Progenitor cell of endocrine pancreas (in vitro differentiated cells): ENCODE measurements around the gene TRPM3. TPM values are rescaled to one million over a fixed set of nuclear protein-coding genes. Genes with fewer than 3 reads are reported as not detected.

ENCODE experiments used
- DNase-seq: peaks from one replicate; pipeline ENCODE4 v3.0.0; 2021; ENCODE audit warnings: low spot score; ENCODE audit not compliant: unreplicated experiment
- H3K27ac Mint-ChIP-seq: 2 replicates; pipeline ENCODE4 v1.8.0; 2021; ENCODE audit warnings: mild to moderate bottlenecking, moderate library complexity, mixed read lengths
- H3K27me3 Mint-ChIP-seq: 2 replicates; pipeline ENCODE4 v1.8.0; 2021; ENCODE audit warnings: mixed read lengths
- H3K36me3 Mint-ChIP-seq: 2 replicates; pipeline ENCODE4 v1.8.0; 2022; ENCODE audit warnings: mixed read lengths; ENCODE audit not compliant: insufficient read depth
- H3K4me1 Mint-ChIP-seq: 2 replicates; pipeline ENCODE4 v1.8.0; 2021; ENCODE audit warnings: low read depth, mixed read lengths
- H3K4me3 Mint-ChIP-seq: 2 replicates; pipeline ENCODE4 v1.8.0; 2021; ENCODE audit warnings: low read depth, mild to moderate bottlenecking, moderate library complexity, mixed read lengths
- H3K9me3 Mint-ChIP-seq: 2 replicates; pipeline ENCODE4 v1.8.0; 2021; ENCODE audit warnings: low read depth, mixed read lengths
- total RNA-seq: library from RNA; stranded (reverse); gene quantifications from 2 replicates; pipeline ENCODE4 v1.2.1, GENCODE V29; 2021
- TF ChIP-seq, protein P1 (sequence below): fragments of 200-600 bp; sonication (generic); IDR thresholded peaks from one replicate; pipeline ENCODE4 v1.5.0; 2021; ENCODE audit warnings: antibody characterized with exemption, mild to moderate bottlenecking; ENCODE audit not compliant: unreplicated experiment

TRPM3 gene
- total RNA-seq, 1 donor from 2014 or later, result 1.6 TPM

DNA sequence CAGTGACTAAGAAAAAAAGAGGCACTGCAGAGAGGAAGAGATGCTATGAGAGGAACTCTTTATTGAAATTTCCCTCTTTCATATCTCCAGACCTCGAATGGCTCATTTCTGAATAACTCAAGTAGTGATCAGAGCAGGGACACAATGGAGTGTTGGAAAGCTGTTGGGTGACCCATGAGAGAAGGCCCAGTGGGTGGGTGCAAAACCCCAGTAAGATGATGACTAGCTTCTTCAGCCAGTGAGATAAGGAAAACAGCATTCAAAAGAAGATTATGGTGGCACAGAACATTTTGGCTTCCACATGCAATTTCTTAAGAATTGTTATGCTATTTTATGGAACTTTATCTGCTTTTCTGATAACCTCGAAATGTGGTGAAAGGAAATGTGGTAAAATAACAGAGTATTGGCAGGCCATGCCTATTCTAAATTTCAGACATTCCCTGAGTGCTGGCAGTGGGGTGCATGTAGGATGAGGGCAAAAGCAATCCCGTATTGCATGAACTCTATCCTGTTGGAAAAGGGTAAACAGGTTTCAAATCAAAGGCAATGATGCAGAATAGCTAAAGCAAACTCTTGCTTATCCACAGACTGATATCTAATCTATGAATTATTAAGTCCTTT lies 579.0 kb downstream of the TRPM3 start:
- TF ChIP-seq, protein P1, sequence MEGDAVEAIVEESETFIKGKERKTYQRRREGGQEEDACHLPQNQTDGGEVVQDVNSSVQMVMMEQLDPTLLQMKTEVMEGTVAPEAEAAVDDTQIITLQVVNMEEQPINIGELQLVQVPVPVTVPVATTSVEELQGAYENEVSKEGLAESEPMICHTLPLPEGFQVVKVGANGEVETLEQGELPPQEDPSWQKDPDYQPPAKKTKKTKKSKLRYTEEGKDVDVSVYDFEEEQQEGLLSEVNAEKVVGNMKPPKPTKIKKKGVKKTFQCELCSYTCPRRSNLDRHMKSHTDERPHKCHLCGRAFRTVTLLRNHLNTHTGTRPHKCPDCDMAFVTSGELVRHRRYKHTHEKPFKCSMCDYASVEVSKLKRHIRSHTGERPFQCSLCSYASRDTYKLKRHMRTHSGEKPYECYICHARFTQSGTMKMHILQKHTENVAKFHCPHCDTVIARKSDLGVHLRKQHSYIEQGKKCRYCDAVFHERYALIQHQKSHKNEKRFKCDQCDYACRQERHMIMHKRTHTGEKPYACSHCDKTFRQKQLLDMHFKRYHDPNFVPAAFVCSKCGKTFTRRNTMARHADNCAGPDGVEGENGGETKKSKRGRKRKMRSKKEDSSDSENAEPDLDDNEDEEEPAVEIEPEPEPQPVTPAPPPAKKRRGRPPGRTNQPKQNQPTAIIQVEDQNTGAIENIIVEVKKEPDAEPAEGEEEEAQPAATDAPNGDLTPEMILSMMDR, result no peak

DNA sequence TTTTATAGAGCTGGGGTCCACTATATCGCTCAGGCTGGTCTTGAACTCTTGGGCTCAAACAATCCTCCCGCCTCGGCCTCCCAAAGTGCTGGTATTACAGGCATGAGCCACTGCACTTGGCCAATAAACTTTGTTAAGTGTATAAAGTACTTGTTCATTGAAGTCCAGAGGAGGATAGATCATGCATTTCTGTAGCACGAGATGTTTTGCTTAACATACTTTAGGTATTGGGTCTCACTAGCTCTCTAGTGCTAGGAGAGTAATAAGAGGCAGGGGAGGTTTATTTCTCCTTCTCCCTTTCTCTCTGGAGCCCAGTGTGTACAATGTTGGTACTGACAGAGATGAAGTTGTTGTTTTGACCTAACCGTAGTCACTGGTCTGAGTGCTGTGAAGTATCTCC lies 581.4 kb downstream of the TRPM3 start:
- Mint-ChIP-seq H3K9me3 (no peaks in the 10 kb centered on the region), H3K4me1 (peaks cover 1% of the 10 kb centered on the region), H3K4me3 (no peak overlapping the region), H3K36me3 (no peaks in the 10 kb centered on the region), H3K27me3 (no peaks in the 10 kb centered on the region), H3K27ac (no peak overlapping the region)
- TF ChIP-seq, protein P1, result no peak
- DNase-seq, result no peak

More for the DNA sequence above, 579.0 kb downstream of the TRPM3 start:
- Mint-ChIP-seq H3K9me3 (no peaks in the 10 kb centered on the region), H3K27ac (no peak overlapping the region), H3K36me3 (no peaks in the 10 kb centered on the region), H3K4me1 (peaks cover 1% of the 10 kb centered on the region), H3K27me3 (no peaks in the 10 kb centered on the region), H3K4me3 (no peak overlapping the region)
- no peak for DNase-seq

DNA sequence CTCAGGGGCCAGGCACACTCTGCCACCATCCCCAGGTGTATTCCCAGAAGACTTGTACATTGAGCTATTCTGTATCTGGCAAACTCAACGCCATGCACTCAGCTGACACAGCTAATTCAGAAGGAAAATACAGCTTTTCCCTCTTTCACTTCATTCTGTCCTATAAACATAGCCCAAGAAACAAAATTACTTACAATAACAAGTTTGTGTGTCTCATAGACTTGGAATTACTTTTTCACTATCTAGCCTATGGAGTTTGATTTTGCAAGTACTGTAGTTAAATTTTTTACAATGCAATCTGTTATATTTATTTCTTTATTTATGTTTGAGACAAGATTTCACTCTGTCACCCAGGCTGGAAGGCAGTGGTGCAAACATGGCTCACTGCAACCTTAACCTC lies 581.9 kb downstream of the TRPM3 start:
- Mint-ChIP-seq H3K4me1 (peaks cover 1% of the 10 kb centered on the region), H3K4me3 (no peak overlapping the region), H3K27ac (no peak overlapping the region), H3K36me3 (no peaks in the 10 kb centered on the region), H3K9me3 (no peaks in the 10 kb centered on the region), H3K27me3 (no peaks in the 10 kb centered on the region)
- no peak for DNase-seq
- TF ChIP-seq, protein P1, result no peak

DNA sequence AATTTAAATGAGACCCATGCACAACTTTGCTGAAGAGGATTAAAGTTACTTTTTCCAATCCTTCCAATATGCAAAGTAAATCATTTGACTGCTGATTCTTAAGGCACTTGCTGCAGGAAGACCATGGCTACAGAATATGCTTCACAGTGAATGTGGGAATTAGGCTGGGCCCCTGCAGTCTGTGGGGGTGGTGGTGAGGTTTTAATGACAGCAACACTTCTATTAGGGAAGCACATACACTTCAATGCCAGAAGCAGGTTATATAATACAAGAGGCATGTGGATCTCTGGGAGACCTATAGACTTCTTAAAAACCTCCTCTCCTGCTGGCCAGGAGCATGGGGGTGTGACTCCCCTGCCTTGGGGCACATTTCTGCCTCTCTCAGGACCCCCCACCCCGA lies 582.4 kb downstream of the TRPM3 start:
- Mint-ChIP-seq H3K4me1 (peaks cover 1% of the 10 kb centered on the region), H3K36me3 (no peaks in the 10 kb centered on the region), H3K4me3 (no peak overlapping the region), H3K27ac (no peak overlapping the region), H3K27me3 (no peaks in the 10 kb centered on the region), H3K9me3 (no peaks in the 10 kb centered on the region)
- DNase-seq, result no peak
- TF ChIP-seq, protein P1, result no peak

DNA sequence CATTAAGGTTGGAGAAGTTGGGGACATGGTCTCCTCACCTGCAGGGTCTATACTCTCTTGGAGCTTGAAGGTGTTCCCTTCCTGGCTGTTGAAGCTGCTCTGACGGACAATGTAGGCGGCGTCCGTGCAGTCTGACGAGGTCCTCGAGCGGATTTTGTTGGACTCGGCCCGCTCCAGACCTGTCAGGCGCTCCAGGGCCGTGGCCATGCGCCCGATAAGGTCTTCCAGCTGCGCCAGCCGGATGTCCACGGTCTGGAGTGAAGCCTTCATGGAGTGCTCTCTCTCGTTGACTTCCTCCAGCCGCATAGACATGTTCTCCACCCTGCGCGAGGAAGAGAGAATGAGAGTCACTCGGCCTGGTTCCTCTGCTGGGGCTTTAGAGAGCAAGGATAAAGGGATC lies 584.3 kb downstream of the TRPM3 start:
- no peak overlapping the region for H3K4me3 Mint-ChIP-seq
- no peaks in the 10 kb centered on the region for H3K9me3 Mint-ChIP-seq
- TF ChIP-seq, protein P1, result no peak
- no peaks in the 10 kb centered on the region for H3K27me3 Mint-ChIP-seq
- no peak overlapping the region for H3K27ac Mint-ChIP-seq
- no peak for DNase-seq
- H3K36me3 Mint-ChIP-seq, result no peaks in the 10 kb centered on the region
- no peaks in the 10 kb centered on the region for H3K4me1 Mint-ChIP-seq
